ENCODE data around the gene C19orf44. TPM values are rescaled to one million over a fixed set of nuclear protein-coding genes. Genes with fewer than 3 reads are reported as not detected.

Gene C19orf44
- polyA plus RNA-seq, 1 donor (not counting 4 experiments of a cell fraction or from before 2014, with no cell fraction given) = 2.7 TPM

DNA sequence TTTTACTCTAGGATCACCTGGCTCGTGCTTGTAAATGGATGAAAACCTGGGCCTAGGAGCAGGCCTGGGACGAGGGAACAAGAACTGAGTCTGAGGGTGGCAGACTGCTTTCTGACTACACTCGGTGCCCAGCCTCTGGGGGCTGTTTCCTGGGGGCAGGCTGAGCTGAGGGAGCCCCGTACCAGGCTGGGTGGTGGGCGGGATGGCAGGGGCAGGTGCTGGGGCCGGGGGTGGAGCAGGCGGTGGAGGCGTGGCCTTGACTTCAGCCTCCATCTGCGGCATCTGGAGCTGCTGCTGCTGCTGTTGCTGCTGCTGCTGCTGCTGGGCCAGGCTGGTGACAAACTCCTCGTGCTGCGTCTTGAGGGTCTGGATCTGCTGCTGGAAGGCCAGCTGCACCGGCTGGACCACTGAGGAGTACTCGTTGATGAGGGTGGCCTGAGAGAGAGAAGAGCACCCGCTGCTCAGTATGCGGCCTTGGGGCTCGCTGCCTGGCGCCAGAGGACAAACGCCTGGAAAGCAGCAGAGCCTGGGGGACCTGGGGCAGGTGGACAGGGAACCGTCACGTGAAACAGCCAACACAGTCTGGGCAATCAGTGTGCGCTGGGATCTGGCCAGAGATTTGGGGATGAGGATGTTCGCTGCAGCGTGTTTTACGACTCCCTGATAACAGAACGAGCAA lies 33.4 kb downstream of the C19orf44 start:
- Histone ChIP-seq H2AFZ (ENCODE audit: control insufficient read depth, low read length) (no peak overlapping the region), H3K4me3 (ENCODE audit: control insufficient read depth in 2 of 3, extremely low read depth in 1 of 3, insufficient read depth in 2 of 3, low read depth in 1 of 3, low read length in 3 of 3) (no peak overlapping the region), H3K27ac (ENCODE audit: control insufficient read depth, insufficient read depth, low read length) (no peak overlapping the region), H3K4me2 (ENCODE audit: control insufficient read depth, extremely low read depth, insufficient read depth, low read depth, low read length) (no peak overlapping the region), H3K27me3 (ENCODE audit: control insufficient read depth, extremely low read depth, insufficient read depth, low read length) (no peaks in the 10 kb centered on the region), H3K9me3 (ENCODE audit: control insufficient read depth, low read depth, low read length) (no peaks in the 10 kb centered on the region), H3K9ac (ENCODE audit: control insufficient read depth, extremely low read depth, insufficient read depth, low read length) (no peak overlapping the region), H4K20me1 (ENCODE audit: control insufficient read depth, extremely low read depth, insufficient read depth, low read length) (no peaks in the 10 kb centered on the region), H3K4me1 (ENCODE audit: control insufficient read depth, extremely low read depth, insufficient read depth, low read length) (no peaks in the 10 kb centered on the region), H3K36me3 (ENCODE audit: control insufficient read depth in 2 of 2, extremely low read depth in 1 of 2, insufficient read depth in 2 of 2, low read length in 2 of 2) (peaks cover 53 to 57% of the 10 kb centered on the region in 2 experiments), H3K79me2 (ENCODE audit: control insufficient read depth, insufficient read depth, low read length) (peaks cover 9% of the 10 kb centered on the region), H3K9me1 (ENCODE audit: control insufficient read depth, extremely low read depth, insufficient read depth, low read length) (no peaks in the 10 kb centered on the region)
- dilution Hi-C loops (cut with MboI; ENCODE audit: extremely low pct_ligation_motif_present, low sequenced_read_pairs) = no loop called here
- TF ChIP-seq, protein P1, sequence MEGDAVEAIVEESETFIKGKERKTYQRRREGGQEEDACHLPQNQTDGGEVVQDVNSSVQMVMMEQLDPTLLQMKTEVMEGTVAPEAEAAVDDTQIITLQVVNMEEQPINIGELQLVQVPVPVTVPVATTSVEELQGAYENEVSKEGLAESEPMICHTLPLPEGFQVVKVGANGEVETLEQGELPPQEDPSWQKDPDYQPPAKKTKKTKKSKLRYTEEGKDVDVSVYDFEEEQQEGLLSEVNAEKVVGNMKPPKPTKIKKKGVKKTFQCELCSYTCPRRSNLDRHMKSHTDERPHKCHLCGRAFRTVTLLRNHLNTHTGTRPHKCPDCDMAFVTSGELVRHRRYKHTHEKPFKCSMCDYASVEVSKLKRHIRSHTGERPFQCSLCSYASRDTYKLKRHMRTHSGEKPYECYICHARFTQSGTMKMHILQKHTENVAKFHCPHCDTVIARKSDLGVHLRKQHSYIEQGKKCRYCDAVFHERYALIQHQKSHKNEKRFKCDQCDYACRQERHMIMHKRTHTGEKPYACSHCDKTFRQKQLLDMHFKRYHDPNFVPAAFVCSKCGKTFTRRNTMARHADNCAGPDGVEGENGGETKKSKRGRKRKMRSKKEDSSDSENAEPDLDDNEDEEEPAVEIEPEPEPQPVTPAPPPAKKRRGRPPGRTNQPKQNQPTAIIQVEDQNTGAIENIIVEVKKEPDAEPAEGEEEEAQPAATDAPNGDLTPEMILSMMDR (optimal IDR thresholded peaks at IDR 0.05 in 1 of 3, IDR thresholded peaks at IDR 0.05 in 1 of 3, conservative IDR thresholded peaks at IDR 0.05 in 1 of 3; ENCODE audit: extremely low read depth in 1 of 3, insufficient read depth in 2 of 3, low read length in 3 of 3) = no peak
- TF ChIP-seq EZH2 (IDR thresholded peaks at IDR 0.05; ENCODE audit: low read length) = no peak
- DNase-seq (ENCODE audit: low read depth, low spot score) (no peak), FAIRE-seq (no peak)

GRCh38 chr19:16530540-16531379 lies 34.6 kb downstream of the C19orf44 start:
- DNase-seq (ENCODE audit: low read depth, low spot score) (no peak), FAIRE-seq (no peak)
- dilution Hi-C loops (cut with MboI; ENCODE audit: extremely low pct_ligation_motif_present, low sequenced_read_pairs) = no loop called here
- TF ChIP-seq, protein P1 (optimal IDR thresholded peaks at IDR 0.05 in 1 of 3, IDR thresholded peaks at IDR 0.05 in 1 of 3, conservative IDR thresholded peaks at IDR 0.05 in 1 of 3; ENCODE audit: extremely low read depth in 1 of 3, insufficient read depth in 2 of 3, low read length in 3 of 3) = no peak
- TF ChIP-seq EZH2 (IDR thresholded peaks at IDR 0.05; ENCODE audit: low read length) = no peak
- Histone ChIP-seq H3K4me1 (ENCODE audit: control insufficient read depth, extremely low read depth, insufficient read depth, low read length) (no peaks in the 10 kb centered on the region), H3K9me3 (ENCODE audit: control insufficient read depth, low read depth, low read length) (no peaks in the 10 kb centered on the region), H4K20me1 (ENCODE audit: control insufficient read depth, extremely low read depth, insufficient read depth, low read length) (peaks cover 4% of the 10 kb centered on the region), H3K9ac (ENCODE audit: control insufficient read depth, extremely low read depth, insufficient read depth, low read length) (no peak overlapping the region), H3K9me1 (ENCODE audit: control insufficient read depth, extremely low read depth, insufficient read depth, low read length) (no peaks in the 10 kb centered on the region), H3K79me2 (ENCODE audit: control insufficient read depth, insufficient read depth, low read length) (peaks cover 15% of the 10 kb centered on the region), H3K36me3 (ENCODE audit: control insufficient read depth in 2 of 2, extremely low read depth in 1 of 2, insufficient read depth in 2 of 2, low read length in 2 of 2) (peaks cover 49 to 63% of the 10 kb centered on the region in 2 experiments), H3K4me2 (ENCODE audit: control insufficient read depth, extremely low read depth, insufficient read depth, low read depth, low read length) (no peak overlapping the region), H3K27ac (ENCODE audit: control insufficient read depth, insufficient read depth, low read length) (no peak overlapping the region), H3K27me3 (ENCODE audit: control insufficient read depth, extremely low read depth, insufficient read depth, low read length) (no peaks in the 10 kb centered on the region), H3K4me3 (ENCODE audit: control insufficient read depth in 2 of 3, extremely low read depth in 1 of 3, insufficient read depth in 2 of 3, low read depth in 1 of 3, low read length in 3 of 3) (no peak overlapping the region), H2AFZ (ENCODE audit: control insufficient read depth, low read length) (no peak overlapping the region)
